HL-60/S4 treated with retinoic acid at 250 ng/mL for 4 days and 3 days (cell line): ENCODE results near the gene PDAP1.
"Not testable (repeated sequence)": the region's sequence is repeated elsewhere in the genome, so short reads cannot be mapped to it uniquely, and the experiment has no call there.

Source experiments
- in situ Hi-C: fragments of 300-500 bp; cut with MboI; formaldehyde crosslinking; loops from 2 replicates; pipeline ENCODE4 v1.7.0; 2022; ENCODE audit warnings: low sequenced_read_pairs

The PDAP1 gene

GRCh38 chr7:99408379-99409191 is at the start of gene PDAP1, which contains the start of gene BUD31:
PDAP1 (minus strand) TSS chr7:99408597; CDS start chr7:99408548, 49 bp downstream.
BUD31 (plus strand) TSS chr7:99408969; CDS start chr7:99411093, 2,124 bp downstream.
- in situ Hi-C loops = no loop called here

GRCh38 chr7:99457650-99458493 is 49.5 kb upstream of the PDAP1 start:
- in situ Hi-C loops = no loop called here

- in situ Hi-C loops = no loop called here
Observed at GRCh38 chr7:99457050-99457649, 48.8 kb upstream of the PDAP1 start.

DNA sequence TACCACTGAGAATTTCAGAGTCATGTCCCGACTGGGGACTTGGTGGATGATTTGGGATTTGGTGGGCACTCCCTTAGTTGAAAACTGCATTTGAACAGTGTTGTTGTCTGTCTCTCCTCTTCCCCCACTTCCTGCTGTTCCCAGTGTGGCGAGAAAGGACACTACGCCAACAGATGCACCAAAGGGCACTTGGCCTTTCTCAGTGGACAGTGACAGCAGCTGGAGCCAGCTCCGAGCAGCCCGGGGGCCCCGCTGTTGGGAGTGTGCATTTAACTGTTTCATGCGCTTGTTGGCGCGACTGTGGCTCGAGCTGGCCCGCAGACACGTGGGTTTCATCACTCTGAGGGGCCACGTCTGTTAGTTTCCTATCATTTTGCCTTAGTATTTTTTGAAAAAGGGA is 47.9 kb upstream of the PDAP1 start:
- in situ Hi-C loops = no loop called here

- in situ Hi-C loops = no loop called here
Observed at GRCh38 chr7:99455874-99456273, 47.5 kb upstream of the PDAP1 start.

- in situ Hi-C loops = no loop called here
Observed at GRCh38 chr7:99453105-99453504, 44.7 kb upstream of the PDAP1 start.

- in situ Hi-C loops = no loop called here
Observed at GRCh38 chr7:99452541-99452940, 44.1 kb upstream of the PDAP1 start.

GRCh38 chr7:99451936-99452335 is 43.5 kb upstream of the PDAP1 start:
- in situ Hi-C loops = no loop called here

- in situ Hi-C loops = no loop called here
Observed at GRCh38 chr7:99449326-99449725, 40.9 kb upstream of the PDAP1 start.

- in situ Hi-C loops = no loop called here
Observed at GRCh38 chr7:99448855-99449254, 40.5 kb upstream of the PDAP1 start.

GRCh38 chr7:99447943-99448342 is 39.5 kb upstream of the PDAP1 start:
- in situ Hi-C loops = no loop called here

DNA sequence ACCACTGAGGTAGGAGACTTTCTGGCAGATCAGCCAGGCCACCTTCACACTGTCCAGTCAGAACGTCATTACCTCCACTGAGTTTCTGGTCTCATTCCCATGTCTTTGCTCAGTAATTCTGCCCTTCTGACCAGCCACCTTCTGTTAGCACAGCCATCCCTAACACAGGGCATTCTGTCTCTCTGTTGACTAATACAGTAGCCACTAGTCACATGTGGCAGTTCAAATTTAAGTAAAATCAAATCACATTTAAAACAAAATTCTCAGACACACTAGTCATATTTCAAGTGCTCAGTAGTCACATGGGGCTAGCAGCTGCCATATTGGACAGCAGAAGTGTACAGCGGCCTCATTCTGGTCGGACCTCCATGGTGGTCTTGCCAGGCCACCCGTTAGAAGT is 37.7 kb upstream of the PDAP1 start:
- in situ Hi-C loops = no loop called here

DNA sequence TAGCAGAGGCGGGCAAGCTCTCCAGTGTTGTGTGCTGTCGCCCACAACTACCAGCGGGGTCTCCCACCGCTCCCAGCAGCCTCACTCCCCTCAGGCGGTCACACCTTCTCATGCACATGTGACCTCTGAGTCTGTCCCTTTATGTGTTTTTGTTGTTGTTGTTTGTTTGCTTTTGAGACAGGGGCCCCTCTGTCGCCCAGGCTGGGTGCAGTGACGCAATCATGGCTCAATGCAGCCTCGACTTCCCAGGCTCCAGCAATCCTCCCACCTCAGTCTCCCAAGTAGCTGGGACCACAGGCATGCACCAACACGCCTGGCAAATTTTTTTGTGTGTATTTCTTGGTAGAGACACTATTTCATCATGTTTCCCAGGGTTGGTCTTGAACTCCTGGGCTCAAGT is 31.8 kb upstream of the PDAP1 start:
- in situ Hi-C loops = no loop called here

DNA sequence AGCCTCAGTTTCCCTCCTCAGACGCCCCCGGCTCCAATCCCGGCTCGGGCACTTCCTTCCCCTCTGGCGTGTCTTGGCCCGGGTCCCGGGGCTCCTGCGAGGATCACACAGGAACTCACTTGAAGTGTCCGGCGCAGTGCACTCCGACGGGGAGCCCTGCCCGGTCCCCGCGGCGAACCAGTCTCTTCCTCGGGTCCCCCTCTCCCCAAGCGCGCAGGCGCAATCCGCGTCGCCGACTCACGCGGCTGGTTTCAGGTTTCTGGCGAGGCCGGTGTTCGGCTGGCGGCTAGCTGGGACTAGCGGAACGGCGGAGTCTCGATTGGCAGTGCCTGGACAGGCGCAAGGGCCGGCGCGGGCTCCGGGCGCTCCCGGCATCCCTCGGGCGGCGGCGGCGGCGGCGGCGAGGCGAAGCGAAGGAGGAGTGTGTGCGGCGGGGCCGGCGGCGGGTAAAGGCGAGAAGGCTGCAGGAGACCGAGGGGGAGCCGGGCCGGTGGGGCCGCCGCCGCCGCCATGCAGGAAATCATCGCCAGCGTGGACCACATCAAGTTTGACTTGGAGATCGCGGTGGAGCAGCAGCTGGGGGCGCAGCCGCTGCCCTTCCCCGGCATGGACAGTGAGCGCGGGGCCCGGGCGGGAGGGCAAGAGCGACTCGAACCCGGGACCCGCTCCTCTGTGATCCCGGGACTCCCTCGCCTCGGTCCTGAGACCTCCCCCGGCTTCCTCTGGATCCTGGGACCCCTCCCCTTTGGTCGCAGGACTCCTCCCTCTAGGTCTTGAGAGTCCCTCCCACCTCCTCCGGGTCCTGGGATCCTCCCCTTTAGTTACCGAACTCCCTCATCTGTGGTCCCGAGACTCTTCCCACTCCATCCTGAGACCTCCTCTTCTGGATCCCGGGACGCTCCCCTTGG is 30.4 kb upstream of the PDAP1 start, which contains the start of the genes CPSF4 and PTCD1:
Gene CPSF4, plus strand, starts transcription at position 371 of the 908 bp plus-strand sequence. Its CDS starts 140 bp downstream, at position 511.
Gene PTCD1, minus strand, starts transcription at position 226 of the 908 bp plus-strand sequence. CDS start 3,556 bp downstream, outside the sequence.
- in situ Hi-C loops = no loop called here

DNA sequence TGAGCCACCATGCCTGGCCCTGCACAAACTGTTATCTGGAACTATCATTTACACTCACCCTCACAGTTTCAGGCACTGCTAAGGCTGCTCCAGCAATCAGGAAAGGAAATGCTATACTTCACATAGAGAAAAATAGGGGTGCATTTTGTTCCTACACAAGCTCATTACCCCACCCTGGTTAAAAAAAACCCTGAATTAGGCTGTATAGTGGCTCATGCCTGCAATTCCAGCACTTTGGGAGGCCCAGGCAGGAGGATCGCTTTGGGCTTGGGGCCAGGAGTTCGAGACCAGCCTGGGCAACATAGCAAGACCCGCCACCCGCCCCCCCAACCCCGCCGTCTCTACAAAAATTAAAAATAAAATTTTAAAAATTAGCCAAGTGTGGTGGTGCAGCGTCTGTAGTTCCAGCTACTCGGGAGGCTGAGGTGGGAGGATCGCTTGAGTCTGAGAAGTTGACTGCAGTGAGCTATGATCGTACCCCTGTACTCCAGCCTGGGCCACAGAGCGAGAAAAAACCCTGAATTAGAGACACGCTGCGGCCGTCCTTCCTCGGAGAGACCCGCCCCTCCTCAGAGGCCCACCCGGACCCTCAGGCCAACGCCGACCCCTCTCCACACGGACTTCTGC is 29.7 kb upstream of the PDAP1 start:
- in situ Hi-C loops = no loop called here

DNA sequence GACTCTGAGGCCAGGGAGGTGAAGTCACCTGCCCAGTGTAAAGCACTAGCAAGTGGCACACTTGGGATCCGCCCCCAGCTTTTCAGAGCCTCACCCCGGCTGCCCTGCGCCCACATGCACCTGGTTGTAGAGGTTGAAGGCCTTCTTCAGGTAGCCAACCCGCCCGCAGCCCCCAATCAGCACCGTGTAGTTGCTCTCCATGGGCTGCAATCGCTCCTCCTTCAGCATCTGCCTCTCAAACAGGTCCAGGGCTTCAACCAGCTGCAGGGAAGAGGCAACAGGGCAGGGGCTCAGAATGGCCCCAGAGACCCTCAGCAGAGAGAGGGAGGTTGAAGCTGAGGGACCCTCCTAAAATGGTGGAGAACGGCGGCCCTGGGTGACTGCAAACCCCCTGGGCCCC is 24.8 kb upstream of the PDAP1 start:
- in situ Hi-C loops = no loop called here

DNA sequence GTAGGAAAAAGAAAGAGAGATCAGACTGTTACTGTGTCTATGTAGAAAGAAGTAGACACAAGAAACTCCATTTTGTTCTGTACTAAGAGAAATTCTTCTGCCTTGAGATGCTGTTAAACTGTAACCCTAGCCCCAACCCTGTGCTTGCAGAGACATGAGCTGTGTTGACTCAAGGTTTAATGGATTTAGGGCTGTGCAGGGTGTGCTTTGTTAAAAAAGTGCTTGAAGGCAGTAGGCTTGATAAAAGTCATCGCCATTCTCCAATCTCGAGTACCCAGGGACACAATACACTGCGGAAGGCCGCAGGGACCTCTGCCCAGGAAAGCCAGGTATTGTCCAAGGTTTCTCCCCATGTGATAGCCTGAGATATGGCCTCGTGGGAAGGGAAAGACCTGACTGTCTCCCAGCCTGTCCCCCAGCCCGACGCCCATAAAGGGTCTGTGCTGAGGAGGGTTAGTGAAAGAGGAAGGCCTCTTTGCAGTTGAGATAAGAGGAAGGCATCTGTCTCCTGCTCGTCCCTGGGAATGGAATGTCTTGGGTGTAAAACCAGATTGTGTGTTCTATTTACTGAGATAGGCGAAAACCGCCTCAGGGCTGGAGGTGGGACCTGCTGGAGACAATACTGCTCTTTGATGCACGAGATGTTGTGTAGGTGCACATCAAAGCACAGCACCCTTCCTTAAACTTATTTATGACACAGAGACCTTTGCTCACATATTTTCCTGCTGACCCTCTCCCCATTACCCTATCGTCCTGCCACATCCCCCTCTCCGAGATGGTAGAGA is 23.6 kb upstream of the PDAP1 start:
- in situ Hi-C loops = not testable (repeated sequence)

- in situ Hi-C loops = no loop called here
Observed at GRCh38 chr7:99429756-99430155, 21.4 kb upstream of the PDAP1 start.

DNA sequence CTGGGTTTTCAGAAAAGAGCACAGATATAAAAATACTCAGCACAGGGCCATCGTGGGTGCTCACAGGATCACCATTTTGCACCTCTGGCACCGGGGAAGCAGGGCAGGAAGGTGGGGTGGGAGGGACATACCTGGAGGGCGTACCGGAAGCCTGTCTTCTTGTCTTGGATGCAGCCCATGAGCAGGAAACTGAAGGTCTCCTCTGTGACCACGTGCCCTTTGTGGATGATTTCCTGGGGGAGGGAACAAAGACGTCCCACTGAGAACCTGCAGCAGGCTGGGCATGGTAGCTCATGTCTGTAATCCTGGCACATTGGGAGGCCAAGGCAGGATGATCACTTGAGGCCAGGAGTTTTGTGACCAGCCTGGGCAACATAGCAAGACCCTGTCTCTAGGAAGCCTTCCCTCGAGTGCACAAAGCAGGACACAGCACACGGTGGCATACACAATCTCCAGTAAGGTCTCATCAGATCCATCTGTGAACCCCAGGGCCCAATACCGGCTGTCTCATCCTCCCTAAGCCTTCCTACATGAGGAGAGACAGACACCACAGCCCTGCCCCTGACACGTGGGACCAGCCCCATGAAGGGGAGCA is 20.7 kb upstream of the PDAP1 start:
- in situ Hi-C loops = no loop called here
